OCI-LY1 (cell line): ENCODE data around the gene ZSWIM5.

Source experiments
- H2AFZ ChIP-seq: fragments of 200-600 bp; sonication (generic), shearing (Covaris generic); 2 replicates; pipeline ENCODE4 v1.6.0; 2014; ENCODE audit warnings: antibody characterized with exemption, mild to moderate bottlenecking, low read length
- H3F3A ChIP-seq: fragments of 200-600 bp; sonication (generic), shearing (Covaris generic); 2 replicates; pipeline ENCODE4 v1.6.0; 2014; ENCODE audit warnings: mild to moderate bottlenecking, antibody characterized with exemption, low read length, moderate library complexity; ENCODE audit not compliant: insufficient read depth
- H3K27ac ChIP-seq: fragments of 200-600 bp; sonication (generic); 2 replicates; pipeline ENCODE4 v1.5.1; 2014; ENCODE audit warnings: low read length, mixed run types, mild to moderate bottlenecking, low read depth; ENCODE audit not compliant: poor library complexity, severe bottlenecking
- H3K27me3 ChIP-seq: fragments of 200-600 bp; sonication (generic); 2 replicates; pipeline ENCODE4 v1.6.0; 2014; ENCODE audit warnings: antibody characterized with exemption, mild to moderate bottlenecking, low read length, moderate library complexity; ENCODE audit not compliant: insufficient read depth
- H3K36me3 ChIP-seq: fragments of 200-600 bp; sonication (generic); 2 replicates; pipeline ENCODE4 v1.6.1; 2014; ENCODE audit warnings: mild to moderate bottlenecking, antibody characterized with exemption, low read length, moderate library complexity, mixed read lengths; ENCODE audit not compliant: insufficient read depth
- H3K4me1 ChIP-seq: fragments of 200-600 bp; sonication (generic); 2 replicates; pipeline ENCODE4 v1.5.1; 2014; ENCODE audit warnings: mild to moderate bottlenecking, low read length, moderate library complexity; ENCODE audit not compliant: insufficient read depth, severe bottlenecking
- H3K4me2 ChIP-seq: fragments of 200-600 bp; sonication (generic), shearing (Covaris generic); 2 replicates; pipeline ENCODE4 v1.6.1; 2014; ENCODE audit warnings: low read length
- H3K4me3 ChIP-seq: fragments of 200-600 bp; sonication (generic); 2 replicates; pipeline ENCODE4 v1.5.1; 2014; ENCODE audit warnings: low read length, low read depth, mild to moderate bottlenecking, mixed read lengths; ENCODE audit not compliant: poor library complexity, severe bottlenecking
- H3K79me2 ChIP-seq: fragments of 200-600 bp; shearing (Covaris generic); 2 replicates; pipeline ENCODE4 v1.6.1; 2016; ENCODE audit warnings: mixed run types, low read length, mixed read lengths; ENCODE audit not compliant: insufficient read depth
- H3K9ac ChIP-seq: fragments of 200-600 bp; sonication (generic), shearing (Covaris generic); 2 replicates; pipeline ENCODE4 v1.6.1; 2014; ENCODE audit warnings: mild to moderate bottlenecking, low read length, mixed read lengths
- H3K9me2 ChIP-seq: fragments of 200-600 bp; sonication (generic), shearing (Covaris generic); 2 replicates; pipeline ENCODE4 v1.6.1; 2014; ENCODE audit warnings: low read depth, mild to moderate bottlenecking, low read length, mixed read lengths
- H3K9me3 ChIP-seq: fragments of 200-600 bp; shearing (Covaris generic); 2 replicates; pipeline ENCODE4 v1.6.1; 2014; ENCODE audit warnings: low read length, mixed read lengths
- H4K20me1 ChIP-seq: fragments of 200-600 bp; sonication (generic), shearing (Covaris generic); 2 replicates; pipeline ENCODE4 v1.6.0; 2016; ENCODE audit warnings: mild to moderate bottlenecking, low read length; ENCODE audit not compliant: insufficient read depth
- CTCF ChIP-seq: fragments of 200-600 bp; sonication (generic), shearing (Covaris generic); IDR thresholded peaks from 2 replicates; pipeline ENCODE4 v1.5.1; 2017; ENCODE audit warnings: mild to moderate bottlenecking, antibody characterized with exemption, low read length, moderate library complexity, mixed read lengths
- EZH2 ChIP-seq: fragments of 200-600 bp; sonication (generic), shearing (Covaris generic); IDR thresholded peaks from 2 replicates; pipeline ENCODE4 v1.8.0; 2017; ENCODE audit warnings: borderline replicate concordance, mixed run types, mild to moderate bottlenecking, antibody characterized with exemption, low read length, moderate library complexity, mixed read lengths

Gene ZSWIM5

GRCh38 chr1:45008516-45008915 lies 197.9 kb downstream of the ZSWIM5 start:
- Histone ChIP-seq H3K27me3 (no peaks in the 10 kb centered on the region), H4K20me1 (no peaks in the 10 kb centered on the region), H3F3A (no peaks in the 10 kb centered on the region), H3K9ac (no peak overlapping the region), H3K27ac (no peak overlapping the region), H3K4me3 (no peak overlapping the region), H3K36me3 (peaks cover 49% of the 10 kb centered on the region), H2AFZ (no peak overlapping the region), H3K4me2 (no peak overlapping the region), H3K4me1 (peaks cover 27% of the 10 kb centered on the region), H3K9me3 (no peaks in the 10 kb centered on the region), H3K79me2 (no peaks in the 10 kb centered on the region), H3K9me2 (no peaks in the 10 kb centered on the region)
- no peak for TF ChIP-seq EZH2
- TF ChIP-seq CTCF, result no peak

- no peak overlapping the region for H3K4me2 ChIP-seq
- H3K9ac ChIP-seq, result no peak overlapping the region
- H3F3A ChIP-seq, result no peaks in the 10 kb centered on the region
- H2AFZ ChIP-seq, result no peak overlapping the region
- no peaks in the 10 kb centered on the region for H3K9me3 ChIP-seq
- H4K20me1 ChIP-seq, result no peaks in the 10 kb centered on the region
- H3K36me3 ChIP-seq, result peaks cover 53% of the 10 kb centered on the region
- peaks cover 23% of the 10 kb centered on the region for H3K4me1 ChIP-seq
- H3K27me3 ChIP-seq, result no peaks in the 10 kb centered on the region
- H3K79me2 ChIP-seq, result no peaks in the 10 kb centered on the region
- no peak overlapping the region for H3K27ac ChIP-seq
- H3K9me2 ChIP-seq, result no peaks in the 10 kb centered on the region
- H3K4me3 ChIP-seq, result no peak overlapping the region
- TF ChIP-seq CTCF (no peak), EZH2 (no peak)
Observed at GRCh38 chr1:45008076-45008475, 198.3 kb downstream of the ZSWIM5 start.

GRCh38 chr1:45007311-45007710 lies 199.1 kb downstream of the ZSWIM5 start:
- no peaks in the 10 kb centered on the region for H3K27me3 ChIP-seq
- peaks cover 61% of the 10 kb centered on the region for H3K36me3 ChIP-seq
- TF ChIP-seq CTCF (no peak), EZH2 (no peak)

More at GRCh38 chr1:45007311-45007710, 199.1 kb downstream of the ZSWIM5 start:
- Histone ChIP-seq H3K79me2 (no peaks in the 10 kb centered on the region), H3K4me3 (no peak overlapping the region), H2AFZ (no peak overlapping the region), H3K27ac (no peak overlapping the region), H4K20me1 (no peaks in the 10 kb centered on the region), H3K9ac (no peak overlapping the region), H3K9me3 (no peaks in the 10 kb centered on the region), H3K4me1 (peaks cover 15% of the 10 kb centered on the region), H3K9me2 (no peaks in the 10 kb centered on the region), H3F3A (no peaks in the 10 kb centered on the region), H3K4me2 (no peak overlapping the region)
